Measurements from ENCODE around the gene ZNF214.

The ZNF214 gene

DNA sequence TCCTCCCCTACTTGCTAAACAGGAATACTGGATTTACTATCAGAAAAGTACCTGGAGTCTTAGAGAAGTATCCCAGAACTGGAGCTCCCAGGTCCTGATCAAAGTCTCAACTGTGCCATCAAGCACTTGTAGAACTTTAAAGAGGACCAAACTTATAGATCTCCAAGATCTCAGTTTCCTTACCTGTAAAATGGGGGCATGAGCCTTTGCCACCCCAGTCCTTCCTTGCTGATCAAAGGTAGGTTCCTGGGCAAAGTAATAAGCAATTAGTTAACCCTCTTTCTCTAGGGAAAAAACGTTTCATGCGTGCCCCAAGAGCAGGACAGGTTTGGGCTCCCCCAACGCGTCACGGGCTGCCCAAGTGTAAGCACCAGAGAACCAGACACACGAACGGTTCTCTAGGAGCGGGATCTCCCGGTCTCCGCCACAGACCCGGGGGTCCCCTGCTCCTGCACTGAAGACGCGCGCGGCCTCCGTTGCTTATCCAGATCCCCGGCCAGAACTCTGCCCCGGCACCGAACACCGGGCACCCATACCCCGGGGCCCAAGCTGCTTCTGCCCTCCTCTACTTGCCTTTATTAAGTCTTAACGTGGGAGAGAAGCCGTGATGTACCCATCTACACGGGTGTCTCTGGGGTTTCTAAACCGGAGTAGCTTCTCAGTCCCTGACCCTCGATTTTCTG, 505 bp downstream of the ZNF214 start:
- WGBS (ENCODE audit: insufficient coverage), result 6% methylated on average over 25 of the region's 26 CpGs
- Histone ChIP-seq H3K27me3 (replicated peaks in 2 of 5; ENCODE audit: control insufficient read depth in 4 of 5, insufficient read depth in 5 of 5, low read length in 4 of 5) (peaks cover 0 to 8% (median 0%) of the 10 kb centered on the region in 5 experiments), H3K4me1 (ENCODE audit: control extremely low read depth in 1 of 4, control insufficient read depth in 4 of 4, insufficient read depth in 4 of 4, low read length in 3 of 4) (peaks cover 2 to 17% (median 10%) of the 10 kb centered on the region in 4 experiments), H3K36me3 (ENCODE audit: control insufficient read depth in 4 of 4, insufficient read depth in 4 of 4, low read length in 3 of 4) (no peaks in the 10 kb centered on the region), H3K4me3 (ENCODE audit: control insufficient read depth in 1 of 7, extremely low read depth in 1 of 7, insufficient read depth in 4 of 7, low read depth in 2 of 7, low read length in 6 of 7) (peak overlapping the region in 6 of 7 experiments; percentile 65 to 92 (median 72)), H3K27ac (ENCODE audit: insufficient read depth in 1 of 2, low read depth in 1 of 2, low read length in 2 of 2, poor library complexity in 1 of 2, severe bottlenecking in 2 of 2) (no peak overlapping the region), H3K9me3 (ENCODE audit: control extremely low read depth in 1 of 5, control insufficient read depth in 4 of 5, insufficient read depth in 2 of 5, low read depth in 1 of 5, low read length in 4 of 5) (peaks cover 0 to 3% (median 0%) of the 10 kb centered on the region in 5 experiments)
- ChIA-PET CTCF (no interaction called here), POLR2A (no interaction called here)
- peak; percentile 15 to 53 (median 23) for DNase-seq

DNA sequence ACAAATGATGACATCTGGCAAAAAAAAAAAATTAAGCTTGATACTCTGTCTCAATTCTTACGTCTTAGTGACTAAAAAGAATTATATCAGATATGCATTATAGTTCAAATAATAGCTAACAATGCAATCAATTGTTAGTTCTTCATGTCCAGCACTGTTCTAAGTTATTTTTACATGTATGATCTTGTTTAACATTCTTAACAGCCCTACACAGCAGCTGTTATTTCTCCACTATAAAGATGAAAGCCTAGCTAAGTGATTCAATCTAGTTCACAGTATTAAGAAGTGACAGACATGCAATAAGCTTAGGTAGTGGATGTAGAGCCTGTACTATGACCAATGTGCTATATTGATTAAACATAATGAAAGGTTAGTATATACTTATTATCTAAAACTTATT, 4.1 kb downstream of the ZNF214 start:
- H3K27ac ChIP-seq (ENCODE audit: insufficient read depth in 1 of 2, low read depth in 1 of 2, low read length in 2 of 2, poor library complexity in 1 of 2, severe bottlenecking in 2 of 2), result no peak overlapping the region

DNA sequence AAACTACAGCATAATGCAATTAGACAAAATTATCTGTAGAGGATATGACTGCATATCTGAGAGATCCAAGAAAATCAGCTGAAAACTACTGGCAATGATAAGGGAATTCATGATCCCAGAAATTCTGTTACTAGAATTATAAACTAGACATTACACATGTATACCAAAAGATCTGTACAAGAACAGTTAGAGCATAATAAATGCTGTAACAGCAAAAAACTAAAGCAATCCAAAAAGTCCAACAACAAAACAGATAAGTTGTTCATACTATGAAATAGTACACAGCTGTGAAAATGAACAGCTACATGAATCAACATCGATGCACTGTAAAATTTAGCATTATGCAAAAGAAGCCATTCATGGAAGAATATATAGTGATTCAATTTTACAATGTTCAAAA, 6.0 kb downstream of the ZNF214 start:
- no CpG with 5 or more reads among the region's 1 CpG for WGBS (ENCODE audit: insufficient coverage)
- CTCF ChIA-PET, result no interaction called here
- Histone ChIP-seq H3K27ac (ENCODE audit: insufficient read depth in 1 of 2, low read depth in 1 of 2, low read length in 2 of 2, poor library complexity in 1 of 2, severe bottlenecking in 2 of 2) (no peak overlapping the region), H3K4me1 (ENCODE audit: control extremely low read depth in 1 of 4, control insufficient read depth in 4 of 4, insufficient read depth in 4 of 4, low read length in 3 of 4) (peaks cover 0 to 2% (median 0%) of the 10 kb centered on the region in 4 experiments), H3K4me3 (ENCODE audit: control insufficient read depth in 1 of 7, extremely low read depth in 1 of 7, insufficient read depth in 4 of 7, low read depth in 2 of 7, low read length in 6 of 7) (no peak overlapping the region), H3K27me3 (replicated peaks in 2 of 5; ENCODE audit: control insufficient read depth in 4 of 5, insufficient read depth in 5 of 5, low read length in 4 of 5) (peaks cover 0 to 3% (median 0%) of the 10 kb centered on the region in 5 experiments), H3K36me3 (ENCODE audit: control insufficient read depth in 4 of 4, insufficient read depth in 4 of 4, low read length in 3 of 4) (no peaks in the 10 kb centered on the region), H3K9me3 (ENCODE audit: control extremely low read depth in 1 of 5, control insufficient read depth in 4 of 5, insufficient read depth in 2 of 5, low read depth in 1 of 5, low read length in 4 of 5) (no peaks in the 10 kb centered on the region)
- no peak for DNase-seq
- POLR2A ChIA-PET, result no interaction called here

More for the DNA sequence above, 4.1 kb downstream of the ZNF214 start:
- ChIA-PET POLR2A (interaction anchor here (0.7 kb wide), 1 partner anchor 28 kb away, joined by 7 read pairs; no protein-coding TSS in a partner anchor), CTCF (interaction anchor here (0.6 kb wide), 1 partner anchor 1256 kb away, joined by 3 read pairs; no protein-coding TSS in a partner anchor)
- Histone ChIP-seq H3K4me3 (ENCODE audit: control insufficient read depth in 1 of 7, extremely low read depth in 1 of 7, insufficient read depth in 4 of 7, low read depth in 2 of 7, low read length in 6 of 7) (no peak overlapping the region), H3K9me3 (ENCODE audit: control extremely low read depth in 1 of 5, control insufficient read depth in 4 of 5, insufficient read depth in 2 of 5, low read depth in 1 of 5, low read length in 4 of 5) (peaks cover 0 to 3% (median 0%) of the 10 kb centered on the region in 5 experiments), H3K4me1 (ENCODE audit: control extremely low read depth in 1 of 4, control insufficient read depth in 4 of 4, insufficient read depth in 4 of 4, low read length in 3 of 4) (peaks cover 2 to 16% (median 10%) of the 10 kb centered on the region in 4 experiments), H3K36me3 (ENCODE audit: control insufficient read depth in 4 of 4, insufficient read depth in 4 of 4, low read length in 3 of 4) (no peaks in the 10 kb centered on the region), H3K27me3 (replicated peaks in 2 of 5; ENCODE audit: control insufficient read depth in 4 of 5, insufficient read depth in 5 of 5, low read length in 4 of 5) (peaks cover 0 to 5% (median 0%) of the 10 kb centered on the region in 5 experiments)
- no peak for DNase-seq
- WGBS (ENCODE audit: insufficient coverage), result no CpG with 5 or more reads among the region's 1 CpG

DNA sequence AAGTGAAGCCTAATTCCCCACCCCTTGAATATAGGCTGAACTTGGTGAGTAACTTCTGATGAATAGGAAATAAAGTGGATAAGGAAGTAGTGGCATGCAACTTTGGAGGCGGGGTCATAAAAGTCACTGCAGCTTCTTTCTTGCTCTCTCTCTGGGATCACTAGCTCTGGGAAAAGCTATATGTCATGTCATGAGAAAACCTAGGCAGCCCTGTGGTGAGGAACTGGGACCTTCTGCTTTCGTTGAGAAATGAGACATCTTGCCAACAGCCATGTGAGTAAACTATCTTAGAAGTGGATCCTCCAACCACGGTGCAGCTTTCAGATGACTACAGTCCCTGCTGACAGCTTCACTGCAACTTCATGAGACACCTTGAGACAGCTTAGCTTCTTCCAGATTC, 15.7 kb downstream of the ZNF214 start:
- Histone ChIP-seq H3K36me3 (ENCODE audit: control insufficient read depth in 4 of 4, insufficient read depth in 4 of 4, low read length in 3 of 4) (peaks cover 0 to 10% (median 0%) of the 10 kb centered on the region in 4 experiments), H3K4me3 (ENCODE audit: control insufficient read depth in 1 of 7, extremely low read depth in 1 of 7, insufficient read depth in 4 of 7, low read depth in 2 of 7, low read length in 6 of 7) (no peak overlapping the region), H3K9me3 (ENCODE audit: control extremely low read depth in 1 of 5, control insufficient read depth in 4 of 5, insufficient read depth in 2 of 5, low read depth in 1 of 5, low read length in 4 of 5) (no peaks in the 10 kb centered on the region), H3K4me1 (ENCODE audit: control extremely low read depth in 1 of 4, control insufficient read depth in 4 of 4, insufficient read depth in 4 of 4, low read length in 3 of 4) (no peaks in the 10 kb centered on the region), H3K27me3 (replicated peaks in 2 of 5; ENCODE audit: control insufficient read depth in 4 of 5, insufficient read depth in 5 of 5, low read length in 4 of 5) (no peaks in the 10 kb centered on the region), H3K27ac (ENCODE audit: insufficient read depth in 1 of 2, low read depth in 1 of 2, low read length in 2 of 2, poor library complexity in 1 of 2, severe bottlenecking in 2 of 2) (no peak overlapping the region)
- WGBS (ENCODE audit: insufficient coverage), result 90% methylated on average over 1 of the region's 3 CpGs
- ChIA-PET CTCF (no interaction called here), POLR2A (no interaction called here)
- DNase-seq, result peak in 2 of 3 donors; percentile 10 to 18

DNA sequence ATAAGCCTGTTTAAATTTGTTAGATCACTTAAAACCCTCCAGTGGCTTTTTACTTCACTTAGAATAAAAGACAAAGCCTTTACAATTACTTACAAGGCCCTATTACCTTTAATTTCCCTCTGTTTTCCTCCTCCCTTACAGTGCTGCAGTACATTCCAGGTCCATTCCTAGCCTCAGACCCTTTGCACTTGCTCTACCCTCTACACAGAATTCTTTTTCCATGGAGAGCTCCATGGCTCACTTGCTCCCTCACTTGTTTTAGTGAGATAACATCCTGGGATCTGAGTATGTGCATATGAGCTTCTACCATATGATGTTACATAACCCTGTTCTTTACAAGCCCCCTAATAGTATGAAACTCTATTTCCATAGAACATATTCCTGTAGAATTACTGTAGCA, 24.4 kb downstream of the ZNF214 start:
- ChIA-PET POLR2A (no interaction called here), CTCF (no interaction called here)
- H3K36me3 ChIP-seq (ENCODE audit: control insufficient read depth in 4 of 4, insufficient read depth in 4 of 4, low read length in 3 of 4), result peaks cover 0 to 5% (median 0%) of the 10 kb centered on the region in 4 experiments
- H3K9me3 ChIP-seq (ENCODE audit: control extremely low read depth in 1 of 5, control insufficient read depth in 4 of 5, insufficient read depth in 2 of 5, low read depth in 1 of 5, low read length in 4 of 5), result no peaks in the 10 kb centered on the region
- H3K27me3 ChIP-seq (replicated peaks in 2 of 5; ENCODE audit: control insufficient read depth in 4 of 5, insufficient read depth in 5 of 5, low read length in 4 of 5), result no peaks in the 10 kb centered on the region
- no peaks in the 10 kb centered on the region for H3K4me1 ChIP-seq (ENCODE audit: control extremely low read depth in 1 of 4, control insufficient read depth in 4 of 4, insufficient read depth in 4 of 4, low read length in 3 of 4)
- no peak overlapping the region for H3K4me3 ChIP-seq (ENCODE audit: control insufficient read depth in 1 of 7, extremely low read depth in 1 of 7, insufficient read depth in 4 of 7, low read depth in 2 of 7, low read length in 6 of 7)
- H3K27ac ChIP-seq (ENCODE audit: insufficient read depth in 1 of 2, low read depth in 1 of 2, low read length in 2 of 2, poor library complexity in 1 of 2, severe bottlenecking in 2 of 2), result no peak overlapping the region
- no peak for DNase-seq

DNA sequence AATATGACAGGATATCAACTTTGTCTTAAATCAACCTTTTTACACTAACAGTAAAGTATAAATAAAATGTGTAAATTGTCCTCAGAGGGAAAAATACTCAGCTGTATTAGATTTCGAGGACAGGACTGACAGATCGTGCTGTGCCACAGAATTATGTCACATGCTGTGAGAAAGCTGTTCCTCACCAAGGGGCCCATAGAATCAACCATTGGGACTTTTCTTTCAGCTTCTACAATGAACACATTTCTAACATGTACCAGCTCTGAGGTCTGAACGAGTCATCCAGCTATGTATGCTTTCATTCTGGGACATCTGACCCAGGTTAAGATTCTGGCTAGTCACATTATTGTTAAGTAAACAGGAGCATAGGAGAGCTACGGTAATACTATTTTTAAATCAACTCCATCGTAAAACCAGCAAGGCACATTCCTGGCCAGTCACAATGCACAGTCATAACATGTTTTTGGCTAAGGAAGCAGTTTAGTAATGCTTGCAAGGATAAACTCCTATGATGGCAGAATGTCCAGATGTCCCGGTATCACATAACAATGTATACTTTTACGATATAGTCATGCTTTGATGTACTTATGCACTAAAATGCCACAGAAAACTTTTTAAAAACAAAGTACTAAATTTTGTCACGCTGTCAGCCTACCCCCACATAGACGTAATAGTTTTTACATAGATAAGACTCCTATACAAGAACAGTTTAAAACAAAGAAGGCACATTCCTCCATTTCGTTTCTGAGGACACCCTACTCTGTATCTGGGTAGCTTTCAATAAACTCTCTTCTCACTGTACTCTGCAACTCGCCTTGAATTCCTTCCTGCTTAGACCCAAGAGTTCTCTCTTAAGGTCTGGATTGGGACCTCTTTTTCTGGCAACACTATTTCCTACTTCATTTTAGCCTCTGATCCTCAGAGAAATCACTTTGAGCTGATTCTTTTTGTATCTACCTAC, 27.4 kb downstream of the ZNF214 start:
- Histone ChIP-seq H3K4me1 (ENCODE audit: control extremely low read depth in 1 of 4, control insufficient read depth in 4 of 4, insufficient read depth in 4 of 4, low read length in 3 of 4) (no peaks in the 10 kb centered on the region), H3K27ac (ENCODE audit: insufficient read depth in 1 of 2, low read depth in 1 of 2, low read length in 2 of 2, poor library complexity in 1 of 2, severe bottlenecking in 2 of 2) (no peak overlapping the region), H3K36me3 (ENCODE audit: control insufficient read depth in 4 of 4, insufficient read depth in 4 of 4, low read length in 3 of 4) (no peaks in the 10 kb centered on the region), H3K27me3 (replicated peaks in 2 of 5; ENCODE audit: control insufficient read depth in 4 of 5, insufficient read depth in 5 of 5, low read length in 4 of 5) (no peaks in the 10 kb centered on the region), H3K4me3 (ENCODE audit: control insufficient read depth in 1 of 7, extremely low read depth in 1 of 7, insufficient read depth in 4 of 7, low read depth in 2 of 7, low read length in 6 of 7) (no peak overlapping the region), H3K9me3 (ENCODE audit: control extremely low read depth in 1 of 5, control insufficient read depth in 4 of 5, insufficient read depth in 2 of 5, low read depth in 1 of 5, low read length in 4 of 5) (no peaks in the 10 kb centered on the region)
- ChIA-PET POLR2A (no interaction called here), CTCF (no interaction called here)
- 87% methylated on average over 11 of the region's 11 CpGs for WGBS (ENCODE audit: insufficient coverage)
- no peak for DNase-seq

DNA sequence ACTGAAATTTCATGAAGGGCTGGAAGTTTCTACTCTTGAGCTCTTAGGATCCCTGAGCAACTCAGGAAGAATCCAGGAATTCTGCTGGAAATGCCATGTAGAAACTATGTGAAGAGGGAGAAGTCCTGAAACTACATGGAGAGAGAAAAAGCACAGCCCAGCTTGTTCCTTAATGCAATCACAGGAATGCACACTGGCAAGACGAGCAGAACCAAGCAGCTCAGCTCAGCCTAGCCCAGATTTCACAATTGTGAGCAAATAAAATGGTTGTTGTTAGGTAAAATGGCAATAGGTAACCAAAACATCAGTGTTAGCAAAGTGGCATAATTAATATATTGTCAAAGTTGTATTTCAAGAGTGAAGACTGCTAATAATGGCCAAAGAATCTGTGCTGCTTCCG, 28.1 kb downstream of the ZNF214 start:
- Histone ChIP-seq H3K27me3 (replicated peaks in 2 of 5; ENCODE audit: control insufficient read depth in 4 of 5, insufficient read depth in 5 of 5, low read length in 4 of 5) (no peaks in the 10 kb centered on the region), H3K4me1 (ENCODE audit: control extremely low read depth in 1 of 4, control insufficient read depth in 4 of 4, insufficient read depth in 4 of 4, low read length in 3 of 4) (no peaks in the 10 kb centered on the region), H3K4me3 (ENCODE audit: control insufficient read depth in 1 of 7, extremely low read depth in 1 of 7, insufficient read depth in 4 of 7, low read depth in 2 of 7, low read length in 6 of 7) (no peak overlapping the region), H3K9me3 (ENCODE audit: control extremely low read depth in 1 of 5, control insufficient read depth in 4 of 5, insufficient read depth in 2 of 5, low read depth in 1 of 5, low read length in 4 of 5) (no peaks in the 10 kb centered on the region), H3K36me3 (ENCODE audit: control insufficient read depth in 4 of 4, insufficient read depth in 4 of 4, low read length in 3 of 4) (no peaks in the 10 kb centered on the region), H3K27ac (ENCODE audit: insufficient read depth in 1 of 2, low read depth in 1 of 2, low read length in 2 of 2, poor library complexity in 1 of 2, severe bottlenecking in 2 of 2) (no peak overlapping the region)
- ChIA-PET POLR2A (no interaction called here), CTCF (interaction anchor here (1.5 kb wide), 1 partner anchor 32 kb away, joined by 3 read pairs; no protein-coding TSS in a partner anchor)
- DNase-seq, result no peak
- 100% methylated on average over 1 of the region's 2 CpGs for WGBS (ENCODE audit: insufficient coverage)
